Colonic mucosa (tissue), 4 donors: Measurements from ENCODE around the gene INSM1. TPM values are rescaled to one million over a fixed set of nuclear protein-coding genes. Genes with fewer than 3 reads are reported as not detected.

Experiments
- DNase-seq: peaks from one replicate; pipeline ENCODE4 v3.0.0-alpha.2; 2020
- H3K27ac ChIP-seq: fragments of 200-600 bp; one replicate; pipeline ENCODE4 v1.8.0; 2021
- H3K27me3 ChIP-seq: fragments of 200-600 bp; one replicate; pipeline ENCODE4 v1.8.0; 2021
- H3K36me3 ChIP-seq: fragments of 200-600 bp; one replicate; pipeline ENCODE4 v1.8.0; 2021
- H3K4me1 ChIP-seq: fragments of 200-600 bp; one replicate; pipeline ENCODE4 v1.8.0; 2021; ENCODE audit warnings: mild to moderate bottlenecking
- H3K4me3 ChIP-seq: fragments of 200-600 bp; one replicate; pipeline ENCODE4 v1.8.0; 2021
- H3K9ac ChIP-seq, 2 donors: one replicate each; pipeline ENCODE4 v1.7.0; 2013; ENCODE audit warnings: control low read depth in 2 of 2, low read depth in 2 of 2, low read length in 2 of 2
- H3K9me3 ChIP-seq: fragments of 200-600 bp; one replicate; pipeline ENCODE4 v1.8.0; 2021
- intact Hi-C: fragments of 100-400 bp; cut with DNase I; formaldehyde crosslinking; loops from one replicate; pipeline ENCODE4 v1.14.1; 2022
- total RNA-seq, 2 donors: library from RNA; stranded (reverse); fragmentation: NEBNext Ultra II Directional in 1 of 2; extraction: Animal tissue kit (Norgen Biotek cat#: 25700) in 1 of 2; gene quantifications; one replicate each; pipeline ENCODE4 v1.2.1, GENCODE V29; 2021
- TF ChIP-seq, protein P1 (sequence below): fragments of 200-600 bp; IDR thresholded peaks from one replicate; pipeline ENCODE4 v1.8.0; 2022; ENCODE audit warnings: antibody characterized with exemption, mild to moderate bottlenecking
- donor health status: healthy.
- donor health status: DM: no; HTN: no; CAD: no.
- donor health status: DM: no; HTN: no; CAD: no.

The INSM1 gene
- total RNA-seq, 2 donors from 2014 or later, result 5.0 to 8.6 TPM

- H3K36me3 ChIP-seq, result no peaks in the 10 kb centered on the region
- H3K4me1 ChIP-seq, result no peaks in the 10 kb centered on the region
- no peak overlapping the region for H3K4me3 ChIP-seq
- intact Hi-C loops, result no loop called here
- no peak for DNase-seq
- TF ChIP-seq, protein P1, sequence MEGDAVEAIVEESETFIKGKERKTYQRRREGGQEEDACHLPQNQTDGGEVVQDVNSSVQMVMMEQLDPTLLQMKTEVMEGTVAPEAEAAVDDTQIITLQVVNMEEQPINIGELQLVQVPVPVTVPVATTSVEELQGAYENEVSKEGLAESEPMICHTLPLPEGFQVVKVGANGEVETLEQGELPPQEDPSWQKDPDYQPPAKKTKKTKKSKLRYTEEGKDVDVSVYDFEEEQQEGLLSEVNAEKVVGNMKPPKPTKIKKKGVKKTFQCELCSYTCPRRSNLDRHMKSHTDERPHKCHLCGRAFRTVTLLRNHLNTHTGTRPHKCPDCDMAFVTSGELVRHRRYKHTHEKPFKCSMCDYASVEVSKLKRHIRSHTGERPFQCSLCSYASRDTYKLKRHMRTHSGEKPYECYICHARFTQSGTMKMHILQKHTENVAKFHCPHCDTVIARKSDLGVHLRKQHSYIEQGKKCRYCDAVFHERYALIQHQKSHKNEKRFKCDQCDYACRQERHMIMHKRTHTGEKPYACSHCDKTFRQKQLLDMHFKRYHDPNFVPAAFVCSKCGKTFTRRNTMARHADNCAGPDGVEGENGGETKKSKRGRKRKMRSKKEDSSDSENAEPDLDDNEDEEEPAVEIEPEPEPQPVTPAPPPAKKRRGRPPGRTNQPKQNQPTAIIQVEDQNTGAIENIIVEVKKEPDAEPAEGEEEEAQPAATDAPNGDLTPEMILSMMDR, result no peak
- H3K9me3 ChIP-seq, result no peaks in the 10 kb centered on the region
- no peak overlapping the region for H3K9ac ChIP-seq
- no peak overlapping the region for H3K27ac ChIP-seq
- H3K27me3 ChIP-seq, result no peaks in the 10 kb centered on the region
Measured at GRCh38 chr20:20414640-20415220, 46.8 kb downstream of the INSM1 start.

GRCh38 chr20:20415321-20415720 lies 47.4 kb downstream of the INSM1 start:
- Histone ChIP-seq H3K9ac (no peak overlapping the region), H3K9me3 (no peaks in the 10 kb centered on the region), H3K4me3 (no peak overlapping the region), H3K36me3 (no peaks in the 10 kb centered on the region), H3K27me3 (no peaks in the 10 kb centered on the region), H3K27ac (no peak overlapping the region), H3K4me1 (no peaks in the 10 kb centered on the region)
- intact Hi-C loops, result no loop called here
- DNase-seq, result no peak
- TF ChIP-seq, protein P1, result no peak

- no peaks in the 10 kb centered on the region for H3K4me1 ChIP-seq
- no peak for DNase-seq
- no peaks in the 10 kb centered on the region for H3K27me3 ChIP-seq
- no peak overlapping the region for H3K9ac ChIP-seq
- no peaks in the 10 kb centered on the region for H3K36me3 ChIP-seq
- H3K27ac ChIP-seq, result no peak overlapping the region
- no peaks in the 10 kb centered on the region for H3K9me3 ChIP-seq
- H3K4me3 ChIP-seq, result no peak overlapping the region
- TF ChIP-seq, protein P1, result no peak
- intact Hi-C loops, result no loop called here
Measured at GRCh38 chr20:20417876-20418676, 50.2 kb downstream of the INSM1 start.
